GM12864 (cell line): ENCODE data around the gene DEFB112.

ENCODE experiments used
- DNase-seq: peaks from one replicate; pipeline ENCODE4 v3.0.0-alpha.2; 2011; ENCODE audit warnings: low read depth
- H3K4me3 ChIP-seq: 2 replicates; pipeline ENCODE4 v1.5.1; 2011; ENCODE audit warnings: mild to moderate bottlenecking, low read depth, low read length, control low read depth
- TF ChIP-seq, protein P1 (sequence below): IDR thresholded peaks from 2 replicates; pipeline ENCODE4 v1.5.1; 2011; ENCODE audit warnings: low read depth, mild to moderate bottlenecking, moderate library complexity, low read length, control low read depth, inconsistent platforms; ENCODE audit errors: missing control alignments

The DEFB112 gene

DNA sequence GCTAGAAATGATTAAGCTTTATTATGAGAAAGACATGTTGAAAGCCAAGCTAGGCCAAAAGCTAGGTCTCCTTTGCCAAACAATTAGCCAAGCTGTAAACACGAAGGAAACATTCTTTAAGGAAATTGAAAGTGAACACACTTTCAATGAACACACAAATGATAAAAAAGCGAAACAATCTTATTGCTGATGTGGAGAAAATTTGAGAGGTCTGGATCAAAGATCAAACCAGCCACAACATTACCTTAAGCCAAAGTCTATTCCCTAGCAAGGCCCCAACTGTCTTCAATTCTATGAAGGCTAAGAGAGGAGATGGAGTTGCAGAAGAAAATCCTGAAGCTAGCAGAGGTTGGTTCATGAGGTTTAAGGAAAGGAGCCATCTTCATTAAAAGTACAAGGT, 40.2 kb upstream of the DEFB112 start:
- no peak overlapping the region for H3K4me3 ChIP-seq
- TF ChIP-seq, protein P1, sequence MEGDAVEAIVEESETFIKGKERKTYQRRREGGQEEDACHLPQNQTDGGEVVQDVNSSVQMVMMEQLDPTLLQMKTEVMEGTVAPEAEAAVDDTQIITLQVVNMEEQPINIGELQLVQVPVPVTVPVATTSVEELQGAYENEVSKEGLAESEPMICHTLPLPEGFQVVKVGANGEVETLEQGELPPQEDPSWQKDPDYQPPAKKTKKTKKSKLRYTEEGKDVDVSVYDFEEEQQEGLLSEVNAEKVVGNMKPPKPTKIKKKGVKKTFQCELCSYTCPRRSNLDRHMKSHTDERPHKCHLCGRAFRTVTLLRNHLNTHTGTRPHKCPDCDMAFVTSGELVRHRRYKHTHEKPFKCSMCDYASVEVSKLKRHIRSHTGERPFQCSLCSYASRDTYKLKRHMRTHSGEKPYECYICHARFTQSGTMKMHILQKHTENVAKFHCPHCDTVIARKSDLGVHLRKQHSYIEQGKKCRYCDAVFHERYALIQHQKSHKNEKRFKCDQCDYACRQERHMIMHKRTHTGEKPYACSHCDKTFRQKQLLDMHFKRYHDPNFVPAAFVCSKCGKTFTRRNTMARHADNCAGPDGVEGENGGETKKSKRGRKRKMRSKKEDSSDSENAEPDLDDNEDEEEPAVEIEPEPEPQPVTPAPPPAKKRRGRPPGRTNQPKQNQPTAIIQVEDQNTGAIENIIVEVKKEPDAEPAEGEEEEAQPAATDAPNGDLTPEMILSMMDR = no peak
- no peak for DNase-seq

DNA sequence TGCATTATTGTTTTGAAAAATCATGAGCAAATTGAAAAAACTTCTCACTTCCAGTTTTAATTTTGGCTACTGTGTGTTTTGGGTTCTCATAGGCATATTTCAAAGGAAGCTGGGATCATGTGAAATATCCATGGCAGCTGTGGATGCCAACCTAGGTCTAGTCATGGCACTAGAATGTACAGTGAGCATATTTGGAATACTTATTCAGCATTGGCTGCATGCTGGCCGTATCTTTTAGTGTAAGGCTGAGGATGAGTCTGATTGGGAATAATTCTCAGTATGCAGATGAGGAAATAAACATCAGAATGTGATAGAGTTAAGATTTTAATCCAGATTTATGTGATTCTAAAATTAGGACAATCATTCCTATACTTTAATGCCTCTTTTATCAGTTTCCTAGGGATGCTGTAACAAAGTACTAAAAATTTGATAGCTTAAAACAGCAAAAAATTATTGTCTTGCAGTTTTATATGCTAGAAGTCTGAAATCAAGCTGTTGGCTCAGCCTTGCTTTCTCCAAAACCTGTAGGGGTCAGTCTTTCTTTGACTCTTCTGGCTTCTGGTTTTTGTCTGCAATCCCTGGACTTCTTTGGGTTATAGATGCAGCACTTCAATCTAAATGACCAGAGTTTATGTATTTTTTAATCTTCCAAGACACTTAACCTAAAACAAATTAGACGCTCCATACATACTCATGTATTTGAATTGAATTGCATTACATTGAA, 37.7 kb upstream of the DEFB112 start:
- DNase-seq = no peak
- TF ChIP-seq, protein P1 = no peak
- no peak overlapping the region for H3K4me3 ChIP-seq

DNA sequence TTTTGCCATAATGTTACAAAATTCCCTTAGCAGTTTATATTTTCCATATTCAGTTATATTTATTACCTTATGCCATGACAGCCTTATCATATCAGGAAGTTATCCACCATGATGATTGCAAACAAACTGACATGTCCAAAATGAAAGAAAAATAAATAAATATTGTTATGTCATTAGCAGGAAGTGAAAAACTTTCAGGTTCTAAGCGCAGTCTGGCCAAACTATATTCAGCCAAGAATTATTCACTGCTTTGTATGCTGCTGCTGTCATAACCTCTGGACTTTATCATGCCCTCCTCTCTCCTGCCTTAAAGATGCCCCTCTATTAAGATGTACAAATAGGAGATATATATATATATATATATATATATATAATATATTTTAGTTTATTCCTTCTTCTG, 27.7 kb upstream of the DEFB112 start:
- TF ChIP-seq, protein P1 = no peak
- no peak for DNase-seq
- H3K4me3 ChIP-seq = no peak overlapping the region

DNA sequence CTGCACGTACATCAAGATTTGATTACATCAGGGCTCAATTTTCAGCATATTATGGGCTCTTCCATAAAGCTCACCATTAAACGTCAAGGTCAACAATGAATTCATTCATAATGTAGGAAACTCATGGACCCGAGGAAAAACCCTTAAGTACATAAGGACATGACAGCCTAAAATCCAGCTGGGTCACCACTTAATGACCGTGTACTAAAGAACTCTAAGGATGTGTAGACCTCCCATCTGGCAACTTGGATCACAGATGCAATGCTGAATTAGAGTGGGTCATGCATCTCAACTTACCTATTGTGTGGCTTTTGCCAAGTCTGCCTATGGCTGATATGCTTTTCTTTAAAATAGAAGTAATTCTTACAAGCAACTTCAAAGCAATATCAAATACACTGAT, 26.7 kb upstream of the DEFB112 start:
- TF ChIP-seq, protein P1 = no peak
- no peak for DNase-seq
- no peak overlapping the region for H3K4me3 ChIP-seq

DNA sequence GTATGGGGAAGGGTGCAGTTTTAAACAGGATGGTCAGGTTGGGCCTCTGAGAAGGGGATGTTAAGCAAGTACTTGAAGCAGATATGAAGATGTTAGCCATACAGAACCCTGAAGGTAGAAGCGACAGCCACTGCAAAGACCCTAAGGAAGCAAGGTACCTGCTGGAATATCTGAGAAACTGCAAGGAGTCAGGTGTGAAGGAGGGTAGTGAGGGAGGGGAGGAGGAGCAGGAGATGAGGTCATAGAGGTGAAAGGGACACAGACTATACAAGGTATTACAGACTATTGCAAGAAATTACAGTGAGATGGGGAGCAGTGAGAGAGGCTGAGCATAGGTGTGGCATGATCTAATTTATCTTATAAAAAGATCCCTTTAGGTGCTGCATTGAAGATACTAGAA, 22.2 kb upstream of the DEFB112 start:
- no peak overlapping the region for H3K4me3 ChIP-seq
- TF ChIP-seq, protein P1 = no peak
- no peak for DNase-seq

DNA sequence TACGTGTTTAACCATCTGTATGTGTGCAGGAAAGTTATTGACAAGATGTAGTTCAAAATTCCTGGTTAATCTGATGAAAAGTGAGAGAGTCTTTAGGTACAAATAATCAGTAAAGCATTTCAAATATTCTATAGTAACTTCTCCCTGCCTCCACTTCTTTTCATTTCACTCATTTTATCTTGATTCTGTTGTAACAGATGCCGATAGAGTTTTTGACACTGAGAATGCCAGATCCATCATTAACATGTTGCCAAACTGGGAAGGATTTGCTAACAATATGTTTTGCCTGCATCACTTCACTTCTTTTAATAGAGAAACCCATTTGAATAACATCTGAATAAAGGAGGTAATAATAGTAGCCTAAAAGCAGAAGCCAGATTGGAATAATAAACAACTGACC, 20.4 kb upstream of the DEFB112 start:
- H3K4me3 ChIP-seq = no peak overlapping the region
- DNase-seq = no peak
- TF ChIP-seq, protein P1 = no peak

DNA sequence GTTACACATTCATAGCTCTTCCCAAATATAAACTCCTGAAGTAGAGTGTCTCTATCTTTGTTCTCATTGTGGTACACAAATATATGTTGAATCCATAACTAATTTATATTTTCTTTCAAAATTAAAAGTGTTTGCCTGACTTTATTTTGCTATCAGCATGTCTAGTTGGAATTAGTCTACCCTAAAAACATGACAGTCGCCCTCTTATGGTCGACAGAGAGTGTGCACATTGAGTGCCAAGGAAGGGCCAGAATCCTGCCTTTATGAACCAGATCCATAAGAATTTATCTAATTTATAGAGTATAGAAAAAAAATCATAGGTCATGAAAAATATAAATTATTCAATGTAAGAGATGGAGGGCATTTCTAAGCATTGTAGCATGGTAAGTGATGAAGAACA, 12.3 kb upstream of the DEFB112 start:
- TF ChIP-seq, protein P1 = peak; percentile 45
- no peak for DNase-seq
- H3K4me3 ChIP-seq = no peak overlapping the region
